GM23338 (cell line): ENCODE data around the gene ZC3H6. TPM values are rescaled to one million over a fixed set of nuclear protein-coding genes. Genes with fewer than 3 reads are reported as not detected.

Experiments
- ATAC-seq: fragments of 200-7000 bp; cut with Tn5 transposase; 3 replicates; pipeline ENCODE4 v1.9.1; 2020
- DNase-seq: peaks from one replicate; pipeline ENCODE4 v3.0.0-alpha.2; 2015; ENCODE audit warnings: low spot score
- H2AFZ ChIP-seq: fragments of 200-600 bp; sonication (generic); 2 replicates; pipeline ENCODE4 v1.8.0; 2016; ENCODE audit warnings: antibody characterized with exemption, mild to moderate bottlenecking, moderate library complexity
- H3F3A ChIP-seq: fragments of 200-600 bp; sonication (generic); replicated peaks from 2 replicates; pipeline ENCODE4 v1.8.0; 2017; ENCODE audit warnings: antibody characterized with exemption, mixed run types, low read depth
- H3K27ac ChIP-seq: fragments of 200-600 bp; sonication (generic); 2 replicates; pipeline ENCODE4 v1.6.1; 2016; ENCODE audit warnings: low read depth
- H3K27me3 ChIP-seq: fragments of 200-600 bp; sonication (generic); 2 replicates; pipeline ENCODE4 v1.8.0; 2016; ENCODE audit warnings: mild to moderate bottlenecking, mixed run types, moderate library complexity; ENCODE audit not compliant: insufficient read depth
- H3K36me3 ChIP-seq: fragments of 200-600 bp; sonication (generic); 2 replicates; pipeline ENCODE4 v1.8.0; 2016; ENCODE audit warnings: mild to moderate bottlenecking; ENCODE audit not compliant: insufficient read depth
- H3K4me1 ChIP-seq: fragments of 200-600 bp; sonication (generic); 2 replicates; pipeline ENCODE4 v1.8.0; 2016; ENCODE audit warnings: mild to moderate bottlenecking, moderate library complexity; ENCODE audit not compliant: insufficient read depth
- H3K4me2 ChIP-seq: fragments of 200-600 bp; sonication (generic); 2 replicates; pipeline ENCODE4 v1.7.1; 2017; ENCODE audit warnings: mixed run types
- H3K4me3 ChIP-seq: fragments of 200-600 bp; sonication (generic); 2 replicates; pipeline ENCODE4 v1.6.1; 2016; ENCODE audit warnings: mixed run types
- H3K79me2 ChIP-seq: fragments of 200-600 bp; sonication (generic); replicated peaks from 2 replicates; pipeline ENCODE4 v1.8.0; 2017; ENCODE audit warnings: mild to moderate bottlenecking; ENCODE audit not compliant: insufficient read depth
- H3K9me2 ChIP-seq: fragments of 200-600 bp; sonication (generic); 2 replicates; pipeline ENCODE4 v1.8.0; 2017; ENCODE audit not compliant: insufficient read depth
- H4K20me1 ChIP-seq: fragments of 200-600 bp; sonication (generic); replicated peaks from 2 replicates; pipeline ENCODE4 v1.8.0; 2017; ENCODE audit warnings: mild to moderate bottlenecking; ENCODE audit not compliant: insufficient read depth
- H3K27ac Mint-ChIP-seq: 2 replicates; pipeline ENCODE4 v1.8.0; 2020; ENCODE audit warnings: inconsistent platforms, mild to moderate bottlenecking, moderate library complexity, mixed read lengths
- H3K27me3 Mint-ChIP-seq: 3 replicates; pipeline ENCODE4 v1.8.0; 2022; ENCODE audit warnings: low read depth, mild to moderate bottlenecking, moderate library complexity, mixed read lengths, inconsistent platforms; ENCODE audit not compliant: insufficient read depth, poor library complexity
- H3K36me3 Mint-ChIP-seq: 3 replicates; pipeline ENCODE4 v1.8.0; 2021; ENCODE audit warnings: low read depth, mild to moderate bottlenecking, inconsistent platforms, moderate library complexity, mixed read lengths
- H3K4me1 Mint-ChIP-seq: 3 replicates; pipeline ENCODE4 v1.8.0; 2020; ENCODE audit warnings: mild to moderate bottlenecking, inconsistent platforms, mixed read lengths
- H3K4me3 Mint-ChIP-seq: 3 replicates; pipeline ENCODE4 v1.8.0; 2021; ENCODE audit warnings: moderate library complexity, mild to moderate bottlenecking, inconsistent platforms, mixed read lengths
- H3K9me3 Mint-ChIP-seq: 3 replicates; pipeline ENCODE4 v1.8.0; 2020; ENCODE audit warnings: moderate library complexity, mild to moderate bottlenecking, inconsistent platforms, mixed read lengths
- CREB1 ChIP-seq: fragments of 250-450 bp; sonication (Bioruptor Pico); IDR thresholded peaks from 2 replicates; pipeline ENCODE4 v1.5.0; 2020; ENCODE audit warnings: low read depth, mild to moderate bottlenecking, moderate library complexity
- EZH2 ChIP-seq: fragments of 200-600 bp; sonication (generic); IDR thresholded peaks from one replicate; pipeline ENCODE4 v1.8.0; 2017; ENCODE audit warnings: antibody characterized with exemption, mild to moderate bottlenecking, low read depth; ENCODE audit not compliant: unreplicated experiment
- EZH2phosphoT487 ChIP-seq: fragments of 200-600 bp; sonication (generic); IDR thresholded peaks from one replicate; pipeline ENCODE4 v1.8.1; 2018; ENCODE audit warnings: antibody characterized with exemption; ENCODE audit not compliant: unreplicated experiment
- NANOG ChIP-seq: IDR thresholded peaks from 2 replicates; pipeline ENCODE4 v1.6.1; 2016; ENCODE audit warnings: antibody characterized with exemption, borderline replicate concordance
- POLR2AphosphoS5 ChIP-seq: IDR thresholded peaks from 2 replicates; pipeline ENCODE4 v1.6.1; 2016; ENCODE audit warnings: antibody characterized with exemption, low read depth
- STAT1 ChIP-seq: IDR thresholded peaks from one replicate; pipeline ENCODE4 v1.6.1; 2016; ENCODE audit warnings: antibody characterized with exemption; ENCODE audit not compliant: unreplicated experiment
- ZNF114 ChIP-seq: fragments of 250-450 bp; sonication (Bioruptor Pico); IDR thresholded peaks from 2 replicates; pipeline ENCODE4 v1.5.0; 2020; ENCODE audit warnings: mild to moderate bottlenecking, moderate library complexity
- ZNF331 ChIP-seq: fragments of 250-450 bp; sonication (Bioruptor Pico); IDR thresholded peaks from 2 replicates; pipeline ENCODE4 v1.5.0; 2020; ENCODE audit warnings: low read depth, mild to moderate bottlenecking, moderate library complexity
- polyA plus RNA-seq: library from polyadenylated mRNA; unstranded; fragments of >200 nt; fragmentation: Nextera tagmentation; extraction: Ambion mirVana; gene quantifications from 2 replicates; pipeline ENCODE4 v1.2.1, GENCODE V29; 2016
- total RNA-seq: library from RNA; depleted of rRNA; stranded (reverse); fragments of >200 nt; shearing (Covaris generic); gene quantifications from 2 replicates; pipeline ENCODE4 v1.2.3, GENCODE V29; 2014
- TF ChIP-seq, protein P1 (sequence below): IDR thresholded peaks from one replicate; pipeline ENCODE4 v1.6.1; 2018; ENCODE audit warnings: antibody characterized with exemption; ENCODE audit not compliant: unreplicated experiment
- TF ChIP-seq, protein P2 (sequence below): IDR thresholded peaks from 2 replicates; pipeline ENCODE4 v1.6.1; 2016; ENCODE audit warnings: antibody characterized with exemption

ZC3H6 gene
- total and polyA plus RNA-seq, 2 experiments from 2014 or later = 4.9 to 8.0 TPM

DNA sequence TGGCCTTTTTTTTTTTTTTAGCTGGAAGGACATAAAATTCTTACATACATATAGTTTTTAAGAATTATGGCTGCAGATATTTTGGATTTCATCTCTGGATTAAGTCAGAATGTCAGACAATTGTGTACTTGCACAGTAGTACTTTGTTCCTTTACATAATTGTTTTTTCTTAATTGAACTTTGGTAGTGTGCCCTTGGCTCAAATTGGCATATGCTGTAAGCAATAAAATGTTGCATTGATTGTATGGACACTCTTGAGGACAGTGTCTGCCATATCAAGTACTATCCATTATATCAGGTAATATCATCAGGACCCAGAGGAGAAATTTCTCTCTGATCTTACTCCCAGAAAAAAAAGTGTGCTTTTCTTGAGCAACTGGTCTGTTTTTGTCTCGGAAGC is 15.3 kb downstream of the ZC3H6 start (continued):
- TF ChIP-seq, protein P1, sequence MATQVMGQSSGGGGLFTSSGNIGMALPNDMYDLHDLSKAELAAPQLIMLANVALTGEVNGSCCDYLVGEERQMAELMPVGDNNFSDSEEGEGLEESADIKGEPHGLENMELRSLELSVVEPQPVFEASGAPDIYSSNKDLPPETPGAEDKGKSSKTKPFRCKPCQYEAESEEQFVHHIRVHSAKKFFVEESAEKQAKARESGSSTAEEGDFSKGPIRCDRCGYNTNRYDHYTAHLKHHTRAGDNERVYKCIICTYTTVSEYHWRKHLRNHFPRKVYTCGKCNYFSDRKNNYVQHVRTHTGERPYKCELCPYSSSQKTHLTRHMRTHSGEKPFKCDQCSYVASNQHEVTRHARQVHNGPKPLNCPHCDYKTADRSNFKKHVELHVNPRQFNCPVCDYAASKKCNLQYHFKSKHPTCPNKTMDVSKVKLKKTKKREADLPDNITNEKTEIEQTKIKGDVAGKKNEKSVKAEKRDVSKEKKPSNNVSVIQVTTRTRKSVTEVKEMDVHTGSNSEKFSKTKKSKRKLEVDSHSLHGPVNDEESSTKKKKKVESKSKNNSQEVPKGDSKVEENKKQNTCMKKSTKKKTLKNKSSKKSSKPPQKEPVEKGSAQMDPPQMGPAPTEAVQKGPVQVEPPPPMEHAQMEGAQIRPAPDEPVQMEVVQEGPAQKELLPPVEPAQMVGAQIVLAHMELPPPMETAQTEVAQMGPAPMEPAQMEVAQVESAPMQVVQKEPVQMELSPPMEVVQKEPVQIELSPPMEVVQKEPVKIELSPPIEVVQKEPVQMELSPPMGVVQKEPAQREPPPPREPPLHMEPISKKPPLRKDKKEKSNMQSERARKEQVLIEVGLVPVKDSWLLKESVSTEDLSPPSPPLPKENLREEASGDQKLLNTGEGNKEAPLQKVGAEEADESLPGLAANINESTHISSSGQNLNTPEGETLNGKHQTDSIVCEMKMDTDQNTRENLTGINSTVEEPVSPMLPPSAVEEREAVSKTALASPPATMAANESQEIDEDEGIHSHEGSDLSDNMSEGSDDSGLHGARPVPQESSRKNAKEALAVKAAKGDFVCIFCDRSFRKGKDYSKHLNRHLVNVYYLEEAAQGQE = no peak

DNA sequence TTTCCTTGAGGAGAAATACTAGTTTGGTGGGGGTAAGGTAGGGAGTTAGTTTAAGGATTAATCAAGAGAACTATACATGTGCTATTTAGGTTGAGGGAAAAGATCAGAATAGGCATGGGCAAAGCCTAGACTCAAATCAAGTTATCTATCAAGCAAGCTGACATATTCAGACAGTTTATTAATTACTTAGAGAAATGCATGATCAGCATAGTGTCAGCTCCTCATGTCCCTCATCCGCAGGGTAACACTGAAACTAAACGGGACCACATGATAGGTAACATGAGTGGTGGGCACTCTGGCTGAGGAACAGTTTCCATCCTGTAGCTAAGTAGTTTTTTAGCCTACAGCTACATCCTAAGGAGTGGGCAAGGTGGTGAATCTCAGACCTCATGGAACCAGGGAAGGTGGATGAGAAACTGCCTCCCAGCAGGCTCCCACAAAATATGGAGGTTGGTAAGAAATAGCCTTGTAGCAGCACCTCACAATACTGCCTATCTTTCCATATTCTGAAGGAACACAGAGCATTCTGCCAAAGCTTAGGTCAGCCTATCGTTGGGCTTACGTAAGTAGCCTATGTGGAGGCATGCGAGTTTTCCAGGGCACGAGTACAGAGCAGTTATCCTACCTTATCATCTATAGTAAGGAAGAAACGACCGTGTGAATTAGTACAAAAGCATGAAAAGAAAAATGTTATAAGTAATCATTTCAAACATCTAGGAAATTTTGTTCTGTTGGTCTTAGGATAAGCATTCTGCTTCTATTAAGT is 18.4 kb downstream of the ZC3H6 start:
- H3K27ac ChIP-seq = no peak overlapping the region
- H3K4me3 Mint-ChIP-seq = no peak overlapping the region
- H2AFZ ChIP-seq = no peak overlapping the region
- H3K9me3 Mint-ChIP-seq = no peaks in the 10 kb centered on the region
- H3F3A ChIP-seq = no peaks in the 10 kb centered on the region
- no peaks in the 10 kb centered on the region for H3K4me1 Mint-ChIP-seq
- H3K27me3 ChIP-seq = no peaks in the 10 kb centered on the region
- H3K4me3 ChIP-seq = no peak overlapping the region
- H3K9me2 ChIP-seq = no peaks in the 10 kb centered on the region
- H4K20me1 ChIP-seq = no peaks in the 10 kb centered on the region
- H3K4me2 ChIP-seq = no peak overlapping the region
- DNase-seq = no peak
- no peaks in the 10 kb centered on the region for H3K27me3 Mint-ChIP-seq
- no peaks in the 10 kb centered on the region for H3K79me2 ChIP-seq
- no peak for TF ChIP-seq CREB1 (CRISPR knock-in tag)
- no peak for TF ChIP-seq STAT1
- TF ChIP-seq EZH2phosphoT487 = no peak
- no peak for TF ChIP-seq NANOG
- no peak for TF ChIP-seq ZNF331 (CRISPR knock-in tag)
- TF ChIP-seq EZH2 = no peak
- no peaks in the 10 kb centered on the region for H3K36me3 Mint-ChIP-seq
- no peak overlapping the region for H3K27ac Mint-ChIP-seq
- no peaks in the 10 kb centered on the region for H3K4me1 ChIP-seq
- H3K36me3 ChIP-seq = no peaks in the 10 kb centered on the region
- ATAC-seq = no peak

DNA sequence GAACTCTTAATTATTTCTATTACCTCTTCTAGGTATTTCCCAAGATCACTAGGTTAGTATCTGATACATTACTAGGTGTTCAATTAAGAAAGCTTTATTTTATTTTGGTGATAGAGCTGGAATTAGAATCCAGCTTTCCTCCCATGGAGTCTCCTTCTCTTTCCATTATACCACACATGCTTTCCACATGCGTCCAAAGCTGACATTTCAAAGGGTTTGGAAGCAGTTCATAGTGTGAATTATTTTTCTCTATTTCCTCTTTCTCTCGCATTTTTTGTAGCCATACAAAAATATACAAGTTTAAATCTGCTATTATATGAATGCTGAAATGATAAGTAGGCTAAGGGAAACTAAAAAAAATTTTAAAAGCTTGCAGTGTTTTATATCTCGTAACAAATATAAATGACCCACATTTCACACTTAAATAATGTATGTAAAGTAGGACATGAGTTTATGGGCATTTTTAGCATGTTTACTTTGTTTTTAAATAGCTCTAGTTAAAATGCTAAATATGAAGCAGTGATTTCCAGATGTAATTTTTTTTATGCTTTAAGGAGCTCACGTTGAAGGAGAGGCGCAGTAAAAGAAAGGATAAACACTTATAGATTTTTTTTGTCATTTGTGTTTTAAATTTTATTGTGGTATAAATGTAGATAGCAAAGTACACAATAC is 20.1 kb downstream of the ZC3H6 start:
- Histone ChIP-seq H3K4me1 (no peaks in the 10 kb centered on the region), H3K4me2 (no peak overlapping the region), H3K36me3 (no peaks in the 10 kb centered on the region), H3K4me3 (no peak overlapping the region), H3K27ac (no peak overlapping the region), H3K9me2 (no peaks in the 10 kb centered on the region), H2AFZ (no peak overlapping the region), H3K27me3 (no peaks in the 10 kb centered on the region), H3K79me2 (no peaks in the 10 kb centered on the region), H3F3A (no peaks in the 10 kb centered on the region), H4K20me1 (no peaks in the 10 kb centered on the region)
- DNase-seq (no peak), ATAC-seq (no peak)
- Mint-ChIP-seq H3K27me3 (no peaks in the 10 kb centered on the region), H3K4me3 (no peak overlapping the region), H3K36me3 (no peaks in the 10 kb centered on the region), H3K4me1 (no peaks in the 10 kb centered on the region), H3K9me3 (no peaks in the 10 kb centered on the region), H3K27ac (no peak overlapping the region)
- TF ChIP-seq, protein P2, sequence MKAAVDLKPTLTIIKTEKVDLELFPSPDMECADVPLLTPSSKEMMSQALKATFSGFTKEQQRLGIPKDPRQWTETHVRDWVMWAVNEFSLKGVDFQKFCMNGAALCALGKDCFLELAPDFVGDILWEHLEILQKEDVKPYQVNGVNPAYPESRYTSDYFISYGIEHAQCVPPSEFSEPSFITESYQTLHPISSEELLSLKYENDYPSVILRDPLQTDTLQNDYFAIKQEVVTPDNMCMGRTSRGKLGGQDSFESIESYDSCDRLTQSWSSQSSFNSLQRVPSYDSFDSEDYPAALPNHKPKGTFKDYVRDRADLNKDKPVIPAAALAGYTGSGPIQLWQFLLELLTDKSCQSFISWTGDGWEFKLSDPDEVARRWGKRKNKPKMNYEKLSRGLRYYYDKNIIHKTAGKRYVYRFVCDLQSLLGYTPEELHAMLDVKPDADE = no peak
- TF ChIP-seq ZNF331 (CRISPR knock-in tag) = no peak
- TF ChIP-seq EZH2phosphoT487 = no peak
- TF ChIP-seq, protein P1 = no peak
- TF ChIP-seq POLR2AphosphoS5 = no peak
- TF ChIP-seq ZNF114 (CRISPR knock-in tag) = no peak
